BLaER1 (cell line): ENCODE results near the gene PRKAG2.

Experiments
- H3K27ac ChIP-seq: shearing (Covaris generic); formaldehyde crosslinking; 2 replicates; pipeline ENCODE4 v1.8.1; 2022
- H3K27me3 ChIP-seq: shearing (Covaris generic); formaldehyde crosslinking; 2 replicates; pipeline ENCODE4 v1.8.1; 2022
- H3K36me3 ChIP-seq: shearing (Covaris generic); formaldehyde crosslinking; 2 replicates; pipeline ENCODE4 v1.8.1; 2022
- H3K4me1 ChIP-seq: shearing (Covaris generic); formaldehyde crosslinking; 2 replicates; pipeline ENCODE4 v1.8.1; 2022
- H3K4me2 ChIP-seq: shearing (Covaris generic); formaldehyde crosslinking; 2 replicates; pipeline ENCODE4 v1.8.1; 2022
- H3K4me3 ChIP-seq: shearing (Covaris generic); formaldehyde crosslinking; 2 replicates; pipeline ENCODE4 v1.8.1; 2022
- H3K9ac ChIP-seq: shearing (Covaris generic); formaldehyde crosslinking; 2 replicates; pipeline ENCODE4 v1.8.1; 2022
- H3K9me3 ChIP-seq: shearing (Covaris generic); formaldehyde crosslinking; 2 replicates; pipeline ENCODE4 v1.8.1; 2022
- H4K20me1 ChIP-seq: shearing (Covaris generic); formaldehyde crosslinking; 2 replicates; pipeline ENCODE4 v1.8.1; 2022
- Cebpa-rat ChIP-seq: shearing (Covaris generic); IDR thresholded peaks from 2 replicates; pipeline ENCODE4 v1.8.1; 2022

PRKAG2 gene

GRCh38 chr7:151600331-151600730, 276.6 kb downstream of the PRKAG2 start:
- no peak overlapping the region for H3K4me3 ChIP-seq

GRCh38 chr7:151599401-151600227, 277.3 kb downstream of the PRKAG2 start:
- Histone ChIP-seq H3K4me1 (peaks cover 6% of the 10 kb centered on the region; the same call in 1 of the 2 replicates), H3K4me2 (no peak overlapping the region), H3K27ac (no peak overlapping the region), H3K4me3 (no peak overlapping the region), H3K27me3 (no peaks in the 10 kb centered on the region), H3K9ac (no peak overlapping the region), H4K20me1 (peaks cover 36% of the 10 kb centered on the region), H3K9me3 (no peaks in the 10 kb centered on the region), H3K36me3 (peaks cover 26% of the 10 kb centered on the region)
- no peak for TF ChIP-seq Cebpa-rat

More at GRCh38 chr7:151600331-151600730, 276.6 kb downstream of the PRKAG2 start:
- peaks cover 36% of the 10 kb centered on the region for H4K20me1 ChIP-seq
- peaks cover 6% of the 10 kb centered on the region; the same call in 1 of the 2 replicates for H3K4me1 ChIP-seq
- TF ChIP-seq Cebpa-rat = no peak
- no peak overlapping the region for H3K9ac ChIP-seq
- H3K27ac ChIP-seq = no peak overlapping the region
- no peaks in the 10 kb centered on the region for H3K27me3 ChIP-seq
- no peak overlapping the region for H3K4me2 ChIP-seq
- H3K36me3 ChIP-seq = peaks cover 20% of the 10 kb centered on the region
- H3K9me3 ChIP-seq = no peaks in the 10 kb centered on the region

- Histone ChIP-seq H3K9ac (no peak overlapping the region), H3K4me3 (no peak overlapping the region), H3K4me2 (no peak overlapping the region), H3K36me3 (peaks cover 24% of the 10 kb centered on the region), H3K27ac (no peak overlapping the region), H4K20me1 (peaks cover 30% of the 10 kb centered on the region), H3K27me3 (no peaks in the 10 kb centered on the region), H3K4me1 (peaks cover 6% of the 10 kb centered on the region; the same call in 1 of the 2 replicates), H3K9me3 (no peaks in the 10 kb centered on the region)
- no peak for TF ChIP-seq Cebpa-rat
Measured at GRCh38 chr7:151597541-151598444, 279.1 kb downstream of the PRKAG2 start.

- Histone ChIP-seq H3K4me1 (peaks cover 13% of the 10 kb centered on the region), H3K9ac (no peak overlapping the region), H3K27me3 (no peaks in the 10 kb centered on the region), H3K27ac (no peak overlapping the region), H3K4me3 (no peak overlapping the region), H3K4me2 (no peak overlapping the region), H3K36me3 (peaks cover 40% of the 10 kb centered on the region), H3K9me3 (no peaks in the 10 kb centered on the region), H4K20me1 (peaks cover 26% of the 10 kb centered on the region)
- no peak for TF ChIP-seq Cebpa-rat
Measured at GRCh38 chr7:151595702-151596350, 281.1 kb downstream of the PRKAG2 start.

- H3K4me1 ChIP-seq = peaks cover 24% of the 10 kb centered on the region
- H3K36me3 ChIP-seq = peaks cover 47% of the 10 kb centered on the region
- no peaks in the 10 kb centered on the region for H3K27me3 ChIP-seq
- no peaks in the 10 kb centered on the region for H3K9me3 ChIP-seq
- H3K27ac ChIP-seq = no peak overlapping the region
- H3K9ac ChIP-seq = no peak overlapping the region
- 0 out of 2 replicates have a peak, but pooled peaks cover 16% of the 10 kb centered on the region for H4K20me1 ChIP-seq
- no peak for TF ChIP-seq Cebpa-rat
- no peak overlapping the region for H3K4me3 ChIP-seq
- no peak overlapping the region for H3K4me2 ChIP-seq
Measured at GRCh38 chr7:151592868-151593486, 283.9 kb downstream of the PRKAG2 start.

- Histone ChIP-seq H3K9me3 (no peaks in the 10 kb centered on the region), H3K36me3 (peaks cover 50% of the 10 kb centered on the region), H3K27me3 (no peaks in the 10 kb centered on the region), H3K9ac (no peak overlapping the region), H4K20me1 (0 out of 2 replicates have a peak, but pooled peaks cover 16% of the 10 kb centered on the region), H3K27ac (no peak overlapping the region), H3K4me3 (no peak overlapping the region), H3K4me2 (no peak overlapping the region), H3K4me1 (peaks cover 25% of the 10 kb centered on the region)
- no peak for TF ChIP-seq Cebpa-rat
Measured at GRCh38 chr7:151592330-151592729, 284.6 kb downstream of the PRKAG2 start.

- Histone ChIP-seq H3K9me3 (no peaks in the 10 kb centered on the region), H3K4me2 (no peak overlapping the region), H3K27ac (no peak overlapping the region), H3K4me3 (no peak overlapping the region), H3K4me1 (peaks cover 29% of the 10 kb centered on the region), H3K27me3 (no peaks in the 10 kb centered on the region), H3K9ac (no peak overlapping the region), H3K36me3 (peaks cover 51% of the 10 kb centered on the region), H4K20me1 (0 out of 2 replicates have a peak, but pooled peaks cover 16% of the 10 kb centered on the region)
- no peak for TF ChIP-seq Cebpa-rat
Measured at GRCh38 chr7:151591866-151592265, 285.0 kb downstream of the PRKAG2 start.

GRCh38 chr7:151590850-151591771, 285.8 kb downstream of the PRKAG2 start:
- no peak for TF ChIP-seq Cebpa-rat
- Histone ChIP-seq H3K36me3 (peaks cover 54% of the 10 kb centered on the region), H3K4me2 (peak overlapping the region; percentile 26; the same call in 1 of the 2 replicates), H3K4me1 (peaks cover 37% of the 10 kb centered on the region), H3K27ac (no peak overlapping the region), H3K9me3 (no peaks in the 10 kb centered on the region), H3K4me3 (no peak overlapping the region), H3K9ac (no peak overlapping the region), H4K20me1 (0 out of 2 replicates have a peak, but pooled peaks cover 16% of the 10 kb centered on the region), H3K27me3 (no peaks in the 10 kb centered on the region)
